Measurements from ENCODE around the gene TMEM139.
"Not testable (repeated sequence)": the region's sequence is repeated elsewhere in the genome, so short reads cannot be mapped to it uniquely, and the experiment has no call there.

The TMEM139 gene

GRCh38 chr7:143261901-143262300, 22.9 kb upstream of the TMEM139 start:
- no peak for DNase-seq

GRCh38 chr7:143263266-143264195, 21.2 kb upstream of the TMEM139 start, which contains the start of gene GSTK1:
TSS of gene GSTK1 (plus strand) at chr7:143263441. CDS start at chr7:143263514, 73 bp downstream.
- DNase-seq, result peak in 1 of 2 experiments; percentile 67

GRCh38 chr7:143264196-143264568, 20.6 kb upstream of the TMEM139 start:
- DNase-seq, result not testable (repeated sequence)

GRCh38 chr7:143265017-143265693, 19.6 kb upstream of the TMEM139 start:
- DNase-seq, result no peak

- DNase-seq, result no peak
These were observed 15.5 kb upstream of the TMEM139 start for GRCh38 chr7:143269251-143269650.

GRCh38 chr7:143271240-143271639, 13.5 kb upstream of the TMEM139 start:
- no peak for DNase-seq

- DNase-seq, result no peak
These were observed 11.9 kb upstream of the TMEM139 start for GRCh38 chr7:143272871-143273270.

- DNase-seq, result peak; percentile 19 to 61
These were observed 5.3 kb upstream of the TMEM139 start for GRCh38 chr7:143279186-143280098.

- no peak for DNase-seq
These were observed 4.6 kb upstream of the TMEM139 start for GRCh38 chr7:143280160-143280559.

- DNase-seq, result no peak
These were observed 4.2 kb upstream of the TMEM139 start for GRCh38 chr7:143280566-143280965.

GRCh38 chr7:143281529-143281928, 3.2 kb upstream of the TMEM139 start:
- DNase-seq, result no peak

GRCh38 chr7:143282124-143282523, 2.6 kb upstream of the TMEM139 start:
- no peak for DNase-seq

GRCh38 chr7:143283381-143283780, 1.4 kb upstream of the TMEM139 start:
- no peak for DNase-seq

GRCh38 chr7:143285470-143285778, 666 bp downstream of the TMEM139 start:
- DNase-seq, result no peak

GRCh38 chr7:143285806-143286521, 1.2 kb downstream of the TMEM139 start:
- no peak for DNase-seq

GRCh38 chr7:143286522-143286890, 1.7 kb downstream of the TMEM139 start:
- DNase-seq, result no peak

GRCh38 chr7:143287339-143287934, 2.7 kb downstream of the TMEM139 start:
- DNase-seq, result no peak

GRCh38 chr7:143287935-143288826, 3.4 kb downstream of the TMEM139 start, which contains the start of gene CASP2:
TSS of gene CASP2 (plus strand) at chr7:143288351. CDS start at chr7:143288456, 105 bp downstream.
- peak; percentile 80 to 94 for DNase-seq

GRCh38 chr7:143288836-143289235, 4.1 kb downstream of the TMEM139 start:
- no peak for DNase-seq

- no peak for DNase-seq
These were observed 4.7 kb downstream of the TMEM139 start for GRCh38 chr7:143289421-143289820.

GRCh38 chr7:143289888-143290287, 5.1 kb downstream of the TMEM139 start:
- DNase-seq, result not testable (repeated sequence)
